Parathyroid adenoma (tissue), 2 donors: ENCODE measurements around the gene TPCN1.

Source experiments
- H2AFZ ChIP-seq: fragments of 300-600 bp; sonication (generic); one replicate; pipeline ENCODE4 v1.7.0; 2017; ENCODE audit warnings: antibody characterized with exemption, mild to moderate bottlenecking
- H3K27ac ChIP-seq: fragments of 300-600 bp; sonication (generic); one replicate; pipeline ENCODE4 v1.7.0; 2017
- H3K27me3 ChIP-seq: fragments of 300-600 bp; sonication (generic); one replicate; pipeline ENCODE4 v1.7.0; 2017; ENCODE audit warnings: low read length; ENCODE audit not compliant: control insufficient read depth, insufficient read depth
- H3K36me3 ChIP-seq: fragments of 300-600 bp; sonication (generic); one replicate; pipeline ENCODE4 v1.7.0; 2017; ENCODE audit warnings: low read length; ENCODE audit not compliant: control insufficient read depth, insufficient read depth
- H3K4me1 ChIP-seq: fragments of 300-600 bp; sonication (generic); one replicate; pipeline ENCODE4 v1.7.0; 2017; ENCODE audit warnings: control low read depth
- H3K4me2 ChIP-seq: fragments of 300-600 bp; sonication (generic); one replicate; pipeline ENCODE4 v1.7.0; 2017; ENCODE audit warnings: low read length
- H3K4me3 ChIP-seq: fragments of 300-600 bp; sonication (generic); one replicate; pipeline ENCODE4 v1.7.0; 2017; ENCODE audit warnings: low read depth, low read length
- H3K79me2 ChIP-seq: fragments of 300-600 bp; sonication (generic); one replicate; pipeline ENCODE4 v1.7.0; 2017; ENCODE audit warnings: control low read depth
- H3K9ac ChIP-seq: fragments of 300-600 bp; sonication (generic); one replicate; pipeline ENCODE4 v1.7.0; 2017; ENCODE audit warnings: mild to moderate bottlenecking
- H3K9me3 ChIP-seq: fragments of 300-600 bp; sonication (generic); one replicate; pipeline ENCODE4 v1.7.0; 2017; ENCODE audit warnings: low read length; ENCODE audit not compliant: control insufficient read depth
- TF ChIP-seq, protein P1 (sequence below): fragments of 300-600 bp; sonication (generic); IDR thresholded peaks from one replicate; pipeline ENCODE4 v1.7.0; 2017; ENCODE audit warnings: antibody characterized with exemption, mild to moderate bottlenecking
- donor health status: primary hyperparathyroidism.

The TPCN1 gene

DNA sequence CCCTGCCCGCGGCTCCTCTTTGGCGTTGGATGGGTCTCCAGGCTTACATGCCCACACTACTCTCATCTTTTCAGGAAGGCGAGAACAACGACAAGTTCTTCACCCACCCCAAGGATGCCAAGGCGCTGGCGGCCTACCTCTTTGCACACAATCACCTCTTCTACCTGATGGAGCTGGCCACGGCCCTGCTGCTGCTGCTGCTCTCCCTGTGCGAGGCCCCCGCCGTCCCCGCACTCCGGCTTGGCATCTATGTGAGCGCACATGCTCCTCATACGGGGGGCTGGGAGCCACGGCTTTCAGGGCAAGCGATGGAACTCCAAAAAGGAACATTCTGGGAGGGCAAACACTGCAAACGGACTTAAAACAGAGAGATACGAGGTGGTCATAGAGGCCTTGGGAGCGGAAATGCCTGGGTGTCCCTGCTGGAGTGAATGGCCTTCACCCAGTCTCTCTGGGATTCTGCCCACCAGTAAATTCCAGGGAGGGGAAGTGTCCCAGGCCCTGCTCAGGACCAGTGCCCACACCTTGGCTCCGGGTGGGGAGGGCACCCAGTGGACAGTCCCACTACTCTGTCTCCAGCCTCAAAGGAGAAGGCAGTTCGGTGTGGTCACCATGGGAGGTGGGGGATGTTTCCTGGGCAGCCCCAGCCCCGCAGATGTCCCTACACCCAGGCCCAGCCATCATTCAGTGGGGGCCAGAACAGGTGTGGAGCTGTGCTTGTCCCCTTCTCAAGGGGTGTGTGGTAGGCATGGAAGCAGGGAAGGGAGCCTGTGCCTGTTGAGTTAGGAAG is 45.0 kb downstream of the TPCN1 start:
- TF ChIP-seq, protein P1, sequence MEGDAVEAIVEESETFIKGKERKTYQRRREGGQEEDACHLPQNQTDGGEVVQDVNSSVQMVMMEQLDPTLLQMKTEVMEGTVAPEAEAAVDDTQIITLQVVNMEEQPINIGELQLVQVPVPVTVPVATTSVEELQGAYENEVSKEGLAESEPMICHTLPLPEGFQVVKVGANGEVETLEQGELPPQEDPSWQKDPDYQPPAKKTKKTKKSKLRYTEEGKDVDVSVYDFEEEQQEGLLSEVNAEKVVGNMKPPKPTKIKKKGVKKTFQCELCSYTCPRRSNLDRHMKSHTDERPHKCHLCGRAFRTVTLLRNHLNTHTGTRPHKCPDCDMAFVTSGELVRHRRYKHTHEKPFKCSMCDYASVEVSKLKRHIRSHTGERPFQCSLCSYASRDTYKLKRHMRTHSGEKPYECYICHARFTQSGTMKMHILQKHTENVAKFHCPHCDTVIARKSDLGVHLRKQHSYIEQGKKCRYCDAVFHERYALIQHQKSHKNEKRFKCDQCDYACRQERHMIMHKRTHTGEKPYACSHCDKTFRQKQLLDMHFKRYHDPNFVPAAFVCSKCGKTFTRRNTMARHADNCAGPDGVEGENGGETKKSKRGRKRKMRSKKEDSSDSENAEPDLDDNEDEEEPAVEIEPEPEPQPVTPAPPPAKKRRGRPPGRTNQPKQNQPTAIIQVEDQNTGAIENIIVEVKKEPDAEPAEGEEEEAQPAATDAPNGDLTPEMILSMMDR, result no peak
- Histone ChIP-seq H3K79me2 (peaks cover 9% of the 10 kb centered on the region), H3K4me2 (no peak overlapping the region), H3K27ac (no peak overlapping the region), H3K4me1 (peaks cover 10% of the 10 kb centered on the region), H3K4me3 (no peak overlapping the region), H3K9me3 (no peaks in the 10 kb centered on the region), H2AFZ (no peak overlapping the region), H3K9ac (no peak overlapping the region), H3K36me3 (no peaks in the 10 kb centered on the region), H3K27me3 (no peaks in the 10 kb centered on the region)

DNA sequence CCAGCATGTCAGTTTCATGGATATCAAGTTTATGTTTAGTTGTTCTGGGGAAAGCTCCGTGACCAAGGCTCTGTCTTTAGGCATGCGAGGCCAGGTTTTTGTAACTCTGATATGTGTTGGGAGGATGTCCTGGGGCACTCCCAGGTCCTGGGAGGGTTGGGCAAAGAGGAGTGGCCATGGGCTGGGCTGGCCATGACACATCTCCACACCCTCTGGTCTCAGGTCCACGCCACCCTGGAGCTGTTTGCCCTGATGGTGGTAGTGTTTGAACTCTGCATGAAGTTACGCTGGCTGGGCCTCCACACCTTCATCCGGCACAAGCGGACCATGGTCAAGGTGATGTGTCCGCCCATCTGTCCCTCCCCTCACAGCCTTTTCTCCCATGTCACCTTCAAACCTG is 46.4 kb downstream of the TPCN1 start:
- Histone ChIP-seq H3K4me1 (peaks cover 3% of the 10 kb centered on the region), H3K79me2 (peaks cover 13% of the 10 kb centered on the region), H3K27ac (no peak overlapping the region), H2AFZ (no peak overlapping the region), H3K9ac (no peak overlapping the region), H3K4me3 (no peak overlapping the region), H3K27me3 (no peaks in the 10 kb centered on the region), H3K9me3 (no peaks in the 10 kb centered on the region), H3K4me2 (no peak overlapping the region), H3K36me3 (no peaks in the 10 kb centered on the region)
- TF ChIP-seq, protein P1, result no peak

DNA sequence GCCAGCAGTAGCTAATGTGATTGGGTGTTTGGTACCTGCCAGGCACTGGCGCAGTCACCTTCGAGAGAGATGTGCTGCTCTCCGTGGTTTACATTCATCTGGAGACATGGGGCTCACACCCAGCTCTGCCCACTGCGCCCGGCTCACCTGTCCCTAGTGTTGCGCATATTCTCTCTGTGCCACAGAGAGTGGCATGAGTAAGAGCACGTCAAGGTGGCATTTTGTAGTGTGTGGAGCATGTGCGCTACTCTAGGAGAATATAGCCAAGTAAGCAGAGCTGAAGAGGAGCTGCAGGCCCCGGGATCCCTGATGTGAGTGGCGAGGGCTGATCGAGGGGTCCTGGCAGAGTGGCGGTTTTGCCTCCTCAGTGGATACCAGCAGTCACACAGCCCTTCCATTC is 46.9 kb downstream of the TPCN1 start:
- no peak overlapping the region for H3K9ac ChIP-seq
- H3K79me2 ChIP-seq, result peaks cover 16% of the 10 kb centered on the region
- no peak overlapping the region for H3K4me3 ChIP-seq
- no peaks in the 10 kb centered on the region for H3K9me3 ChIP-seq
- TF ChIP-seq, protein P1, result no peak
- H3K36me3 ChIP-seq, result no peaks in the 10 kb centered on the region
- H3K4me1 ChIP-seq, result no peaks in the 10 kb centered on the region
- H2AFZ ChIP-seq, result no peak overlapping the region
- H3K27me3 ChIP-seq, result no peaks in the 10 kb centered on the region
- no peak overlapping the region for H3K4me2 ChIP-seq
- no peak overlapping the region for H3K27ac ChIP-seq

DNA sequence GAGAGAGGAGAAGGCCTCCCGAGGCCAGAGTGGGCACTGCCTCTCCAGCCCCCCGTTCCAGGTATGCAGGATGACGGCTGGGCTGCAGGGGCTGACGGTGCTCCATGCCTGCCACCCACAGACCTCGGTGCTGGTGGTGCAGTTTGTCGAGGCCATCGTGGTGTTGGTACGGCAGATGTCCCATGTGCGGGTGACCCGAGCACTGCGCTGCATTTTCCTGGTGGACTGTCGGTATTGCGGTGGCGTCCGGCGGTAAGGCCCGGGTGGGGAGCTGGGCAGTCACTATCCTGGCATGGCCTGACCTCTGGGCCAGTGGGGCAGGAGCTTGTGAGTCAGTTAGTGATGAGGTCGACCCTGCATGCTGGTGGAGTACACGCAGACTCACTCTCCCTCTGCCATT is 47.4 kb downstream of the TPCN1 start:
- Histone ChIP-seq H3K4me3 (no peak overlapping the region), H3K27ac (no peak overlapping the region), H3K9me3 (no peaks in the 10 kb centered on the region), H3K79me2 (peaks cover 20% of the 10 kb centered on the region), H2AFZ (no peak overlapping the region), H3K27me3 (no peaks in the 10 kb centered on the region), H3K4me1 (no peaks in the 10 kb centered on the region), H3K36me3 (no peaks in the 10 kb centered on the region), H3K4me2 (no peak overlapping the region), H3K9ac (no peak overlapping the region)
- TF ChIP-seq, protein P1, result no peak
